ENCODE measurements around the gene ZFYVE27. TPM values are rescaled to one million over a fixed set of nuclear protein-coding genes. Genes with fewer than 3 reads are reported as not detected.
A peak's percentile ranks its signal among the peaks of the same experiment; 100 is the strongest.

ZFYVE27 gene
- total and polyA plus RNA-seq, 2 of the 4 experiments (the other 2 are of a cell fraction) = 13.1 to 22.2 TPM

DNA sequence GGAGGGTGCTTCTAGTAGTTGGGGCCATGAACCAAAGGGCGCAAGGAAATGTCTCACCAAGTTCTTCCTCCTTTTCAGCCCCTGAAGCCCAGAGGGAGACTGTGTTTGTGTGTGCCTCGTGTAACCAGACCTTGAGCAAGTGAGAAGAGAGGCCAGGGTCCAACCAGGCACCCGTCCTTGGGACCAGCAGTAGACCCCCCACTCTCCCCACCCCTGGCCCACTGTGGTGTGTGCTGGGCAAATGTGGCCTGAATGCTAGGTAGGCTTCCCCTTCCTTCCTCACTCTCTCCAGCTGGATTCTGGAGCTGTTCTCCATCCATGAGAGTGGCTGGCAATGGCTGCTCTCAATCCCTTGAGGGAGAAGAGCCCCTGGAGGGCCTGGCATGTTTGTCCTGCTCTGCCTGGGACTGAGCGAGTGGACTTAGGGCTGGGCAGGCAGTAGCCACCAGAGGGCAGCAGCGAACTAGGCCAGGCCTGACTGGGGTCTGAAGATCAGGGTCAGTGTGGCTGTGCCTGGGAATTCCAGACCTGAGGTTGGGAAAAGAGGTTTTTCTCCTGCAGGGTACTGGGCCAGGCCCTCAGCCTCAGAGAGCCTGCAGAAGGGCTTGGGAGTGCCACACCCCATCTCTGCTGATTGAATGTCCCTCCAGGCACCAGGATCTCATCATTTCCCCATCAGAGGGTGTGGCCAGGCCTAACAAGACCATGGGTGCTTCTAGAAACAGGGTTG, 22.4 kb downstream of the ZFYVE27 start (continued):
- TF ChIP-seq, protein P1, sequence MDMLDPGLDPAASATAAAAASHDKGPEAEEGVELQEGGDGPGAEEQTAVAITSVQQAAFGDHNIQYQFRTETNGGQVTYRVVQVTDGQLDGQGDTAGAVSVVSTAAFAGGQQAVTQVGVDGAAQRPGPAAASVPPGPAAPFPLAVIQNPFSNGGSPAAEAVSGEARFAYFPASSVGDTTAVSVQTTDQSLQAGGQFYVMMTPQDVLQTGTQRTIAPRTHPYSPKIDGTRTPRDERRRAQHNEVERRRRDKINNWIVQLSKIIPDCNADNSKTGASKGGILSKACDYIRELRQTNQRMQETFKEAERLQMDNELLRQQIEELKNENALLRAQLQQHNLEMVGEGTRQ (IDR thresholded peaks at IDR 0.05; ENCODE audit: low read depth, low read length) = no peak

DNA sequence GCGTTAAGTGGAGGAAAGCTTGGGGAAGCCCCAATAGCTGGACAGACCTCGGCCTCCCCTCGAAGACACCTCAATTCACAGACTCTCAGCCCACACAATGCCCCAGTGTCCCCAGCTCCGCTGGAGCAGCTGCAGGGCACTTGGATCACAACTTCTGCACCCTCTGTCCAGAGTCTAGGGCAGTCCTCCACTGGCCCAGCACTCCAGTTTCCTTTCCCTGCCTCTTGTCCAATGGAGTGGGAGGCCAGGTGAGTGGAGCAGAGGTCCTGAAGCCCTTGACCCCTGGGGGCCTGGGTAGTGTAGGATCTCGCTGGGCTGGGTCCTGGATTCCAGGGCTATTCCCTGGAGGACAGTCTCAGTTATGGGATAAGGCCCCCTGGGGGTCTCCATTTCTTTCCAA, 23.0 kb downstream of the ZFYVE27 start:
- no TSS peak for BruUV-seq (replicated peaks)
- Histone ChIP-seq H2AK5ac (ENCODE audit: low read depth, low read length) (no peak overlapping the region), H3K27me3 (ENCODE audit: control insufficient read depth, insufficient read depth, low read length) (no peaks in the 10 kb centered on the region), H3K9me1 (ENCODE audit: insufficient read depth, low read length) (no peaks in the 10 kb centered on the region; the same call in 1 of the 2 replicates), H2AK9ac (replicated peaks; ENCODE audit: low read depth, low read length, poor library complexity) (peak overlapping the region; percentile 33), H2BK5ac (ENCODE audit: low read depth, low read length, poor library complexity, severe bottlenecking) (no peak overlapping the region), H3K36me3 (ENCODE audit: control insufficient read depth, insufficient read depth, low read length) (peaks cover 42% of the 10 kb centered on the region), H3K56ac (ENCODE audit: extremely low read depth, insufficient read depth, low read length) (no peak overlapping the region), H3K4me2 (ENCODE audit: low read depth, low read length) (no peak overlapping the region), H2BK120ac (ENCODE audit: low read depth, low read length) (no peak overlapping the region), H3K4me1 (ENCODE audit: control insufficient read depth, insufficient read depth, low read length) (no peaks in the 10 kb centered on the region), H3K14ac (replicated peaks; ENCODE audit: low read depth, low read length) (no peak overlapping the region), H2BK15ac (ENCODE audit: low read depth, low read length) (no peak overlapping the region), H3K4me3 (ENCODE audit: insufficient read depth, low read depth, low read length) (no peak overlapping the region), H4K20me1 (ENCODE audit: insufficient read depth, low read length) (no peaks in the 10 kb centered on the region; the same call in 1 of the 2 replicates), H3K18ac (ENCODE audit: low read depth, low read length) (no peak overlapping the region), H3K9ac (ENCODE audit: low read depth, low read length) (no peak overlapping the region), H3K79me1 (ENCODE audit: low read depth in 1 of 2, low read length in 2 of 2) (no peaks in the 10 kb centered on the region), H3K23ac (ENCODE audit: low read depth, low read length) (no peak overlapping the region), H4K91ac (ENCODE audit: insufficient read depth, low read depth, low read length) (no peak overlapping the region), H3K4ac (ENCODE audit: low read depth, low read length) (no peak overlapping the region), H4K5ac (ENCODE audit: low read depth, low read length) (no peak overlapping the region), H2AFZ (replicated peaks; ENCODE audit: low read length, poor library complexity) (no peak overlapping the region), H3K27ac (ENCODE audit: insufficient read depth, low read length) (no peak overlapping the region), H4K8ac (ENCODE audit: low read depth in 2 of 2, low read length in 2 of 2) (no peak overlapping the region), H3K9me3 (ENCODE audit: control insufficient read depth, insufficient read depth, low read length) (no peaks in the 10 kb centered on the region), H2BK20ac (ENCODE audit: low read depth, low read length) (no peak overlapping the region)
- POLR2A ChIA-PET (ENCODE audit: unreplicated experiment) = no interaction called here
- in situ Hi-C loops (cut with MboI; ENCODE audit: low sequenced_read_pairs) = no loop called here
- no peak for DNase-seq
- ATAC-seq (ENCODE audit: low read depth) = no peak
- WGBS, 2 experiments (ENCODE audit: extremely low coverage in 2 of 2, insufficient read length in 1 of 2) = no CpG with 5 or more reads among the region's 5 CpGs
- CTCF ChIA-PET = no interaction called here
- intact Hi-C loops (cut with micrococcal nuclease) = no loop called here
- dilution Hi-C loops (cut with HindIII; ENCODE audit: low sequenced_read_pairs, unreplicated experiment) = no loop called here
- TF ChIP-seq MAZ (IDR thresholded peaks at IDR 0.05; ENCODE audit: borderline replicate concordance, low read depth, low read length) (no peak), POLR2A (IDR thresholded peaks at IDR 0.05; ENCODE audit: low read depth, low read length) (no peak), CEBPB (IDR thresholded peaks at IDR 0.05; ENCODE audit: low read depth, low read length) (no peak), NFE2L2 (IDR thresholded peaks at IDR 0.05; ENCODE audit: low read depth, low read length) (no peak), CHD1 (IDR thresholded peaks at IDR 0.05; ENCODE audit: low read depth, low read length) (no peak), SMC3 (IDR thresholded peaks at IDR 0.05; ENCODE audit: low read depth, low read length) (no peak), FOS (IDR thresholded peaks at IDR 0.05; ENCODE audit: low read depth, low read length) (no peak), RFX5 (IDR thresholded peaks at IDR 0.05; ENCODE audit: low read depth, low read length) (no peak), RCOR1 (IDR thresholded peaks at IDR 0.05; ENCODE audit: insufficient replicate concordance, low read length) (no peak), MXI1 (IDR thresholded peaks at IDR 0.05; ENCODE audit: borderline replicate concordance, low read depth, low read length) (no peak), MAFK (IDR thresholded peaks at IDR 0.05; ENCODE audit: low read depth, low read length) (no peak)
- TF ChIP-seq, protein P2, sequence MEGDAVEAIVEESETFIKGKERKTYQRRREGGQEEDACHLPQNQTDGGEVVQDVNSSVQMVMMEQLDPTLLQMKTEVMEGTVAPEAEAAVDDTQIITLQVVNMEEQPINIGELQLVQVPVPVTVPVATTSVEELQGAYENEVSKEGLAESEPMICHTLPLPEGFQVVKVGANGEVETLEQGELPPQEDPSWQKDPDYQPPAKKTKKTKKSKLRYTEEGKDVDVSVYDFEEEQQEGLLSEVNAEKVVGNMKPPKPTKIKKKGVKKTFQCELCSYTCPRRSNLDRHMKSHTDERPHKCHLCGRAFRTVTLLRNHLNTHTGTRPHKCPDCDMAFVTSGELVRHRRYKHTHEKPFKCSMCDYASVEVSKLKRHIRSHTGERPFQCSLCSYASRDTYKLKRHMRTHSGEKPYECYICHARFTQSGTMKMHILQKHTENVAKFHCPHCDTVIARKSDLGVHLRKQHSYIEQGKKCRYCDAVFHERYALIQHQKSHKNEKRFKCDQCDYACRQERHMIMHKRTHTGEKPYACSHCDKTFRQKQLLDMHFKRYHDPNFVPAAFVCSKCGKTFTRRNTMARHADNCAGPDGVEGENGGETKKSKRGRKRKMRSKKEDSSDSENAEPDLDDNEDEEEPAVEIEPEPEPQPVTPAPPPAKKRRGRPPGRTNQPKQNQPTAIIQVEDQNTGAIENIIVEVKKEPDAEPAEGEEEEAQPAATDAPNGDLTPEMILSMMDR (conservative IDR thresholded peaks at IDR 0.05; ENCODE audit: low read depth, low read length) = no peak
- TF ChIP-seq, protein P3, sequence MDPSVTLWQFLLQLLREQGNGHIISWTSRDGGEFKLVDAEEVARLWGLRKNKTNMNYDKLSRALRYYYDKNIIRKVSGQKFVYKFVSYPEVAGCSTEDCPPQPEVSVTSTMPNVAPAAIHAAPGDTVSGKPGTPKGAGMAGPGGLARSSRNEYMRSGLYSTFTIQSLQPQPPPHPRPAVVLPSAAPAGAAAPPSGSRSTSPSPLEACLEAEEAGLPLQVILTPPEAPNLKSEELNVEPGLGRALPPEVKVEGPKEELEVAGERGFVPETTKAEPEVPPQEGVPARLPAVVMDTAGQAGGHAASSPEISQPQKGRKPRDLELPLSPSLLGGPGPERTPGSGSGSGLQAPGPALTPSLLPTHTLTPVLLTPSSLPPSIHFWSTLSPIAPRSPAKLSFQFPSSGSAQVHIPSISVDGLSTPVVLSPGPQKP (IDR thresholded peaks at IDR 0.05; ENCODE audit: borderline replicate concordance, low read depth, low read length) = no peak

All from IMR-90 (cell line).